Measurements from ENCODE around the gene APP. TPM values are rescaled to one million over a fixed set of nuclear protein-coding genes. Genes with fewer than 3 reads are reported as not detected.

The APP gene
- total and polyA plus RNA-seq, 2 of the 13 experiments (the other 11 are each of a cell fraction or from before 2014, with no cell fraction given): 70.6 to 262 TPM

DNA sequence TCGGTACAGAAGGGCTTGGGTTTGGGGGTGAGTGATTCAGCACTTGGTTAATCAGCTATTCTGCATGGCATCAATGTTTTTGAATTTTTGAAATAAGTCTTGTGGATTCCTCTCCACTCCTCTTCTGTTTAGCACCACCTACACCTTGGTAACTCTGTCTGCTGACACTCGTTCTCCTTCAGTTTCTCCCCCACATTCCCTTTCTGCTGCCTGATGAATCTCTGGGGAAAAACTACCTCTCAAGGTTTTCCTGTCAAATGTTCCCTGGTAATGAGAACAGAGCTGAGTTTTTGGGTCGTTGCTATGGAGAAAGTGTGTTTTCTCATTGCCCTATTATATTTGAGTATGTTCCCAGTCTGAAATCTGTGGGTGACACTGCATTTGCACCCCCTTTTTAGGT is 327.6 kb downstream of the APP start:
- H3K9me3 ChIP-seq (ENCODE audit: low read length): no peaks in the 10 kb centered on the region
- TF ChIP-seq, protein P1, sequence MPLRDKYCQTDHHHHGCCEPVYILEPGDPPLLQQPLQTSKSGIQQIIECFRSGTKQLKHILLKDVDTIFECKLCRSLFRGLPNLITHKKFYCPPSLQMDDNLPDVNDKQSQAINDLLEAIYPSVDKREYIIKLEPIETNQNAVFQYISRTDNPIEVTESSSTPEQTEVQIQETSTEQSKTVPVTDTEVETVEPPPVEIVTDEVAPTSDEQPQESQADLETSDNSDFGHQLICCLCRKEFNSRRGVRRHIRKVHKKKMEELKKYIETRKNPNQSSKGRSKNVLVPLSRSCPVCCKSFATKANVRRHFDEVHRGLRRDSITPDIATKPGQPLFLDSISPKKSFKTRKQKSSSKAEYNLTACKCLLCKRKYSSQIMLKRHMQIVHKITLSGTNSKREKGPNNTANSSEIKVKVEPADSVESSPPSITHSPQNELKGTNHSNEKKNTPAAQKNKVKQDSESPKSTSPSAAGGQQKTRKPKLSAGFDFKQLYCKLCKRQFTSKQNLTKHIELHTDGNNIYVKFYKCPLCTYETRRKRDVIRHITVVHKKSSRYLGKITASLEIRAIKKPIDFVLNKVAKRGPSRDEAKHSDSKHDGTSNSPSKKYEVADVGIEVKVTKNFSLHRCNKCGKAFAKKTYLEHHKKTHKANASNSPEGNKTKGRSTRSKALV (CRISPR knock-in tag; IDR thresholded peaks at IDR 0.05): no peak
- TF ChIP-seq, protein P2, sequence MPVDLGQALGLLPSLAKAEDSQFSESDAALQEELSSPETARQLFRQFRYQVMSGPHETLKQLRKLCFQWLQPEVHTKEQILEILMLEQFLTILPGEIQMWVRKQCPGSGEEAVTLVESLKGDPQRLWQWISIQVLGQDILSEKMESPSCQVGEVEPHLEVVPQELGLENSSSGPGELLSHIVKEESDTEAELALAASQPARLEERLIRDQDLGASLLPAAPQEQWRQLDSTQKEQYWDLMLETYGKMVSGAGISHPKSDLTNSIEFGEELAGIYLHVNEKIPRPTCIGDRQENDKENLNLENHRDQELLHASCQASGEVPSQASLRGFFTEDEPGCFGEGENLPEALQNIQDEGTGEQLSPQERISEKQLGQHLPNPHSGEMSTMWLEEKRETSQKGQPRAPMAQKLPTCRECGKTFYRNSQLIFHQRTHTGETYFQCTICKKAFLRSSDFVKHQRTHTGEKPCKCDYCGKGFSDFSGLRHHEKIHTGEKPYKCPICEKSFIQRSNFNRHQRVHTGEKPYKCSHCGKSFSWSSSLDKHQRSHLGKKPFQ (CRISPR knock-in tag; IDR thresholded peaks at IDR 0.05; ENCODE audit: insufficient replicate concordance): no peak
- no peak for TF ChIP-seq KDM1A (CRISPR knock-in tag; IDR thresholded peaks at IDR 0.05)
- no peak for TF ChIP-seq GABPA (IDR thresholded peaks at IDR 0.05; ENCODE audit: low read depth, low read length)
- no peak for TF ChIP-seq GABPA (CRISPR knock-in tag; IDR thresholded peaks at IDR 0.05; ENCODE audit: low read depth)
- no peak for TF ChIP-seq ZNF792 (CRISPR knock-in tag; IDR thresholded peaks at IDR 0.05)
- TF ChIP-seq MAFK (conservative IDR thresholded peaks at IDR 0.05 in 1 of 2, IDR thresholded peaks at IDR 0.05 in 1 of 2; ENCODE audit: low read length in 2 of 2): no peak
- TF ChIP-seq ZNF790 (CRISPR knock-in tag; IDR thresholded peaks at IDR 0.05; ENCODE audit: borderline replicate concordance): no peak
- TF ChIP-seq, protein P3, sequence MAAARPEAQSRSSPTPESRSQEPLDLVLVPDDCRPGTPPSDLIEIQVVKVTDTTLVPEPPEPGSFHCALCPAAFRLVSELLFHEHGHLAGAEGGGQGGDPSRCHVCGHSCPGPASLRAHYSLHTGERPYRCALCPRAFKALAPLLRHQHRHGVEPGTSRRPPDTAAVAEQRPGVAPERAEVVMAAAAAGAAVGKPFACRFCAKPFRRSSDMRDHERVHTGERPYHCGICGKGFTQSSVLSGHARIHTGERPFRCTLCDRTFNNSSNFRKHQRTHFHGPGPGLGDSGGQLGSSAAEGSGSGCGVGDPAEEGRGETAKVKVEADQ (CRISPR knock-in tag; IDR thresholded peaks at IDR 0.05; ENCODE audit: borderline replicate concordance): no peak
- no peak for TF ChIP-seq NBN (conservative IDR thresholded peaks at IDR 0.05)
- no peak for TF ChIP-seq MAFG (CRISPR knock-in tag; IDR thresholded peaks at IDR 0.05)
- TF ChIP-seq, protein P4, sequence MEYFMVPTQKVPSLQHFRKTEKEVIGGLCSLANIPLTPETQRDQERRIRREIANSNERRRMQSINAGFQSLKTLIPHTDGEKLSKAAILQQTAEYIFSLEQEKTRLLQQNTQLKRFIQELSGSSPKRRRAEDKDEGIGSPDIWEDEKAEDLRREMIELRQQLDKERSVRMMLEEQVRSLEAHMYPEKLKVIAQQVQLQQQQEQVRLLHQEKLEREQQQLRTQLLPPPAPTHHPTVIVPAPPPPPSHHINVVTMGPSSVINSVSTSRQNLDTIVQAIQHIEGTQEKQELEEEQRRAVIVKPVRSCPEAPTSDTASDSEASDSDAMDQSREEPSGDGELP (IDR thresholded peaks at IDR 0.05; ENCODE audit: borderline replicate concordance, low read depth): no peak
- TF ChIP-seq GFI1 (CRISPR knock-in tag; IDR thresholded peaks at IDR 0.05; ENCODE audit: borderline replicate concordance): no peak
- no peak for TF ChIP-seq KMT2B (CRISPR knock-in tag; IDR thresholded peaks at IDR 0.05)
- no peak for TF ChIP-seq ARNTL (CRISPR knock-in tag; IDR thresholded peaks at IDR 0.05)
- TF ChIP-seq NFIC (IDR thresholded peaks at IDR 0.05; ENCODE audit: low read length): no peak
- TF ChIP-seq ZNF878 (CRISPR knock-in tag; IDR thresholded peaks at IDR 0.05): no peak
- no peak for TF ChIP-seq SYNCRIP (IDR thresholded peaks at IDR 0.05; ENCODE audit: insufficient read depth, low read depth, low read length)
- TF ChIP-seq, protein P5, sequence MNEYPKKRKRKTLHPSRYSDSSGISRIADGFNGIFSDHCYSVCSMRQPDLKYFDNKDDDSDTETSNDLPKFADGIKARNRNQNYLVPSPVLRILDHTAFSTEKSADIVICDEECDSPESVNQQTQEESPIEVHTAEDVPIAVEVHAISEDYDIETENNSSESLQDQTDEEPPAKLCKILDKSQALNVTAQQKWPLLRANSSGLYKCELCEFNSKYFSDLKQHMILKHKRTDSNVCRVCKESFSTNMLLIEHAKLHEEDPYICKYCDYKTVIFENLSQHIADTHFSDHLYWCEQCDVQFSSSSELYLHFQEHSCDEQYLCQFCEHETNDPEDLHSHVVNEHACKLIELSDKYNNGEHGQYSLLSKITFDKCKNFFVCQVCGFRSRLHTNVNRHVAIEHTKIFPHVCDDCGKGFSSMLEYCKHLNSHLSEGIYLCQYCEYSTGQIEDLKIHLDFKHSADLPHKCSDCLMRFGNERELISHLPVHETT (CRISPR knock-in tag; conservative IDR thresholded peaks at IDR 0.05): no peak
- no peak for TF ChIP-seq ZNF614 (CRISPR knock-in tag; IDR thresholded peaks at IDR 0.05; ENCODE audit: borderline replicate concordance)
- ChIA-PET POLR2A (no interaction called here), CTCF (ENCODE audit: low intra/inter-chr PET ratio, low total read pairs) (no interaction called here)
- H4K20me1 ChIP-seq (ENCODE audit: insufficient read depth, low read length): no peaks in the 10 kb centered on the region
- no peak for ATAC-seq
- H3K79me2 ChIP-seq (ENCODE audit: insufficient read depth, low read length): no peaks in the 10 kb centered on the region
- peaks cover 0 to 7% of the 10 kb centered on the region in 2 experiments; a peak in 1 of 5 replicates for H3K27me3 ChIP-seq (ENCODE audit: control insufficient read depth in 1 of 2, insufficient read depth in 2 of 2, low read length in 2 of 2)
- intact Hi-C loops (cut with micrococcal nuclease; ENCODE audit: unreplicated experiment): no loop called here
- H3K9ac ChIP-seq (ENCODE audit: insufficient read depth, low read depth, low read length): no peak overlapping the region
- no peak overlapping the region for H3K4me2 ChIP-seq (ENCODE audit: low read depth, low read length)
- H3K4me3 ChIP-seq (replicated peaks in 1 of 3; ENCODE audit: insufficient read depth in 1 of 3, low read depth in 2 of 3, low read length in 3 of 3): no peak overlapping the region
- in situ Hi-C loops (cut with HindIII; ENCODE audit: extremely low pct_ligation_motif_present, low pct_unique_long_range_greater_than_20kb): no loop called here
- H3K36me3 ChIP-seq (replicated peaks in 1 of 2; ENCODE audit: control insufficient read depth in 1 of 2, insufficient read depth in 2 of 2, low read length in 2 of 2): no peaks in the 10 kb centered on the region
- DNase-seq (ENCODE audit: low spot score): no peak
- no peaks in the 10 kb centered on the region for H3K4me1 ChIP-seq (ENCODE audit: insufficient read depth, low read length)
- no peak overlapping the region for H2AFZ ChIP-seq (ENCODE audit: low read length)
- FAIRE-seq: no peak
- H3K27ac ChIP-seq (ENCODE audit: extremely low read length, insufficient read depth, low read length): no peak overlapping the region
- 9% methylated on average over 3 of the region's 3 CpGs for WGBS (ENCODE audit: low lambda C conversion rate)
- BruUV-seq (replicated peaks): no TSS peak

Measured in HepG2 (cell line).